GM13977 (cell line): ENCODE measurements around the gene BIRC7.

Experiments used
- DNase-seq: peaks from one replicate; pipeline ENCODE4 v3.0.0; 2012; ENCODE audit warnings: low spot score
- in situ Hi-C: fragments of 300-500 bp; cut with MboI; formaldehyde crosslinking; loops from one replicate; pipeline ENCODE4 v1.12.0; 2022; ENCODE audit warnings: low sequenced_read_pairs, low pct_unique_long_range_greater_than_20kb, mixed read lengths, inconsistent platforms; ENCODE audit not compliant: unreplicated experiment
- TF ChIP-seq, protein P1 (sequence below): IDR thresholded peaks from 2 replicates; pipeline ENCODE4 v1.5.1; 2012; ENCODE audit warnings: mild to moderate bottlenecking, control low read depth; ENCODE audit not compliant: insufficient read depth; ENCODE audit errors: extremely low read depth, missing control alignments

The BIRC7 gene

DNA sequence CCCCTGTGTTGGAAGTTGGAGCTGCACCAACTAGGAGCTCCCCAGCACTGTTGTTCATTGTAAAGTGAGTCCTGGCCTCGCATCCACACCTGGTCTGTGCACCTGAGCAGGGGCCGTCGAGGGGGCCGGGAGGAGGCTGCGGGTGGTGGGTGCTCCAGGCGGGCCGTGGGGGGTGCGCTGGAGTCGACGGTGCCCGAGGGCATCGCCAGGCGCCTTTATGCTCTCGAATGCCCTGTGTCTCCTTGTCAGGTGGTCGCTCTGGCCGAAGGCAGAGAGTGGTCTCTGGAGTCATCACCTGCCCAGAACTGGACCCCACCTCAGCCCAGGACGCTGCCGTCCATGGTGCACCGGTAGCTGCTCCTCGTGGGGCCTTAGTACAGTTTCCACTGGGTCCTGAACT lies 41.3 kb downstream of the BIRC7 start:
- TF ChIP-seq, protein P1, sequence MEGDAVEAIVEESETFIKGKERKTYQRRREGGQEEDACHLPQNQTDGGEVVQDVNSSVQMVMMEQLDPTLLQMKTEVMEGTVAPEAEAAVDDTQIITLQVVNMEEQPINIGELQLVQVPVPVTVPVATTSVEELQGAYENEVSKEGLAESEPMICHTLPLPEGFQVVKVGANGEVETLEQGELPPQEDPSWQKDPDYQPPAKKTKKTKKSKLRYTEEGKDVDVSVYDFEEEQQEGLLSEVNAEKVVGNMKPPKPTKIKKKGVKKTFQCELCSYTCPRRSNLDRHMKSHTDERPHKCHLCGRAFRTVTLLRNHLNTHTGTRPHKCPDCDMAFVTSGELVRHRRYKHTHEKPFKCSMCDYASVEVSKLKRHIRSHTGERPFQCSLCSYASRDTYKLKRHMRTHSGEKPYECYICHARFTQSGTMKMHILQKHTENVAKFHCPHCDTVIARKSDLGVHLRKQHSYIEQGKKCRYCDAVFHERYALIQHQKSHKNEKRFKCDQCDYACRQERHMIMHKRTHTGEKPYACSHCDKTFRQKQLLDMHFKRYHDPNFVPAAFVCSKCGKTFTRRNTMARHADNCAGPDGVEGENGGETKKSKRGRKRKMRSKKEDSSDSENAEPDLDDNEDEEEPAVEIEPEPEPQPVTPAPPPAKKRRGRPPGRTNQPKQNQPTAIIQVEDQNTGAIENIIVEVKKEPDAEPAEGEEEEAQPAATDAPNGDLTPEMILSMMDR, result no peak
- in situ Hi-C loops, result no loop called here
- DNase-seq, result no peak

DNA sequence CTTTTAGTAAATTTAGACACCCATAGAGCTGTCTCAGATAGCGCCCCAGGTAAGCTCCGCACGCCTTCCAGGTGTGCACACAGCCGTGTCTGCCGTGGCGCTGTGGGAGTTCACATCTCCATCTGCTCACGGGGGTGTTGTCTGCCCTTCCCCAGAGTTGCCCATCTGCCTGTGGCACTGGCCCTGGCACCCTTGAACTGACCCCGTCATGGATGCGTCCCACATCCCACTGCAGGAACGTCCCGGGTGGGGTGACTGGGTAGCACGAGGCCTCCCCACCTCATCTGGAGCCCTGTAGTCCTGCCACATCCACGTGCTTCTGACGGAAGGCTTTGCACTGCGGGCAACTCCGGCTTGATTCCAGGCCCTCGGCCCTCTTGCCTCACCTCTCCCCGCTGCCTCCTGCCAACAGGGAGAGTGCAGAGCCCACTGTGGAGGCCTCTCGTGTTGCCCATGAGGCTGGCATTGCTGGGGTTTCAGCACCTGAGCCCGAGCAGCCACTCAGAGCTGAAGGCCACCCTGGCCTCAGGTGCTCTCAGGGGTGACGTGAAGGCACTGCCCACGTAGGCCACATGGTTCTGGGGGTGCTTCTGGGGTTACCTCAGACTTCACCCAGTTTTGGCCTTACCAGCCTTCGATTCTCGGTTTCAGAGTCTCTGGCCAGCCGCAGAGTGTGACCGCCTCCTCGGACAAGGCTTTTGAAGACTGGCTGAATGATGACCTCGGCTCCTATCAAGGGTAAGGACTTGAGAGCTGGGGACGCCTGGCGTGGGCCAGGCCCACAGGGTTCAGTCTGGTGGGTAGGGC lies 42.0 kb downstream of the BIRC7 start:
- TF ChIP-seq, protein P1, result no peak
- in situ Hi-C loops, result no loop called here
- DNase-seq, result no peak

DNA sequence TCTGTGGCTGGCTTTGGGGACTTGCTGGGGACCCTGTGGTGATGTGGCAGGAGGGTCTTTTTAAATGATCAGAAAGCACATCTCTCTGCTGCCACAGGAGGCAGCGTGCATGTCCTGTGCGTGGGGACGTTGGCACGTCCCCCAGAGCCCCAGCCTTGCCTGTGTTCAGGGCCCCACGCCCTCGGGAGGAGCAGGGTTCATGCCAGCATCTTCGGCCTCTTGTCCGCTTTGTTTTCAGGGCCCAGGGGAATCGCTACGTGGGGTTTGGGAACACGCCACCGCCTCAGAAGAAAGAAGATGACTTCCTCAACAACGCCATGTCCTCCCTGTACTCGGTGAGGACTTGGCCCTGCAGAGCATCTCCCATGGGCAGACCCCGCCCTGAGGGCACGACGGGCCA lies 43.0 kb downstream of the BIRC7 start:
- TF ChIP-seq, protein P1, result no peak
- no peak for DNase-seq
- in situ Hi-C loops, result no loop called here

DNA sequence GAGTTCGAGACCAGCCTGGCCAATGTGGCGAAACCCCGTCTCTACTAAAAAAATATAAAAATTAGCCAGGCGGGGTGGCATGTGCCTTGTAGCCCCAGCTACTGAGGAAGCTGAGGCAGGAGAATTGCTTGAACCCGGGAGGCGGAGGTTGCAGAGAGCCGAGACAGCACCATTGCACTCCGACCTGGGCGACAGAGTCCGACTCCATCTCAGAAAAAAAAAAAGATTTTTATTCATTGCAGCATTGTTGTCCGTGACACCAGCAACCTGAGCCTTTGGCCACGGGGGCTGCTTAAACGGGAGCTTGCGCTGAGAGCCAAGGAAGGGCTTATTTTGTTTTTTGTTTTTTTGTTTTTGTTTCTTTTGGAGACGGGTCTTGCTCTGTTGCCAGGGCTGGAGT lies 44.2 kb downstream of the BIRC7 start:
- in situ Hi-C loops, result no loop called here
- TF ChIP-seq, protein P1, result no peak
- no peak for DNase-seq

DNA sequence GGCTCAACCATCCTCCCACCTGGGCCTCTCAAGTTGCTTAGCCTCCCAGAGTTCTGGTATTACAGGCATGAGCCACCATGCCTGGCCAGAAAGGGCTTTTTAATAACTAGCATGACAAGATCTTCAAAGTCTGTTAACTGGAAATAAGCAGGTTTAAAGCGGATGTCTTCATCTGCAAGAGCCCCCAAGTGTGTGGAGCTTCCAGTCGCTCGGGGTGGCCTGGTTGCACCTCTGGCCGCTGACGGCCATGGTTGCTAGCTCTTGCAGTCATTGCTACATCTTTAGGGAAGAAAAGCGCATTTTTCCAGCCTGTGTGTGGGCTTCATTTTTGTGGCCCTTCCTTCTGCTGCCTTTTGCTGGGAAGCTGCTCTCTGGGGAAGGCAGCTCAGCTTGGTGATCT lies 44.7 kb downstream of the BIRC7 start:
- TF ChIP-seq, protein P1, result no peak

DNA sequence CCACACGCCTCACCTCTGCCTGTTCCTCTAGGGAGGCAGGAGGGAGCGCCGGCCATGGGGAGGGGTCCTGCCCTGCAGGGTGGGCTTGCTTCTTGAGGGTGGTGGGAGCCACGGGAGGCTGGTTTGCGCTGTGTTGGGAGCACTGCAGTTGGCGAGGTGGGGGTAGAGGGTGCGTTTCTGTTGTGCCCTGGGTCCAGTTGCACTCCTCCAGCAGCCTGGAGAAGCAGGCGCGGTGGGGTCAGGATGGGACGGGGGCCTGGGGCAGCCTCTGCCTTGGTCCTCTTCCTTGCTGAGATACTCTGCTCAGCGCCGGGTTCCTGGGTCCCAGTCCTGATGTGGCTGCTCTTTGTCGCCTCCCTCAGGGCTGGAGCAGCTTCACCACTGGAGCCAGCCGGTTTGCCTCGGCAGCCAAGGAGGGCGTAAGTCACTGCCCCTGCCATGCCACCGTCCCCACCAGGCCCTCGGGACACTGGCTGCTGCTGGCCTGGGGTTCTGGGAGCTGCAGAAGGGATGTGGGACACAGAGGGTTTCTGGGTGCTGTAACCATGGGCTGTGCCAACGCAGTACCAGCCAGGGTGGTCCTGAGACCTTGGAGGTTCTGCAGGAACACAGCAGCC lies 45.3 kb downstream of the BIRC7 start:
- in situ Hi-C loops, result no loop called here
- DNase-seq, result no peak
- TF ChIP-seq, protein P1, result peak; percentile 38

More for the DNA sequence above, 44.7 kb downstream of the BIRC7 start:
- no peak for DNase-seq
- in situ Hi-C loops, result no loop called here
